Breast epithelium (tissue), 4 donors: ENCODE data around the gene DUOX2. TPM values are rescaled to one million over a fixed set of nuclear protein-coding genes. Genes with fewer than 3 reads are reported as not detected.
"Not testable (repeated sequence)": the region's sequence is repeated elsewhere in the genome, so short reads cannot be mapped to it uniquely, and the experiment has no call there.

Experiments
- DNase-seq, 2 donors: peaks; one replicate each; pipeline ENCODE4 v3.0.0-alpha.2; 2019; ENCODE audit warnings: low spot score in 2 of 2
- H3K27ac ChIP-seq, 2 donors: fragments of 200-600 bp; sonication (generic) in 1 of 2; one replicate each; pipeline ENCODE4 v1.5.1; 2016 to 2019; ENCODE audit warnings: mild to moderate bottlenecking in 1 of 2
- H3K27me3 ChIP-seq, 2 donors: fragments of 200-600 bp; sonication (generic) in 1 of 2; one replicate each; pipeline versions ENCODE4 v1.5.1 to v1.6.0; 2017 to 2019; ENCODE audit warnings: control low read depth in 1 of 2, mild to moderate bottlenecking in 1 of 2
- H3K36me3 ChIP-seq: fragments of 200-600 bp; one replicate; pipeline ENCODE4 v1.5.1; 2019
- H3K4me1 ChIP-seq, 2 donors: fragments of 200-600 bp; sonication (generic); one replicate each; pipeline ENCODE4 v1.5.1; 2016 to 2019; ENCODE audit warnings: control low read depth in 1 of 2
- H3K4me3 ChIP-seq, 3 donors: fragments of 200-600 bp; sonication (generic); 1 replicate in 2 of 3; 2 replicates in 1 of 3; pipeline ENCODE4 v1.5.1; 2016 to 2019; ENCODE audit warnings: mild to moderate bottlenecking in 3 of 3, moderate library complexity in 2 of 3
- H3K9me3 ChIP-seq, 2 donors: fragments of 200-600 bp; sonication (generic) in 1 of 2; one replicate each; pipeline ENCODE4 v1.5.1; 2016 to 2019; ENCODE audit warnings: control low read depth in 1 of 2
- CTCF ChIP-seq, 3 donors: fragments of 450-650 bp; IDR thresholded peaks; one replicate each; pipeline ENCODE4 v1.5.1; 2016 to 2017; ENCODE audit warnings: antibody characterized with exemption in 3 of 3, mild to moderate bottlenecking in 3 of 3, moderate library complexity in 3 of 3
- POLR2A ChIP-seq: fragments of 450-650 bp; IDR thresholded peaks from one replicate; pipeline ENCODE4 v1.6.1; 2016; ENCODE audit warnings: antibody characterized with exemption, mild to moderate bottlenecking, moderate library complexity
- POLR2AphosphoS5 ChIP-seq, 3 donors: sonication (generic); formaldehyde crosslinking; IDR thresholded peaks; one replicate each; pipeline ENCODE4 v1.6.1; 2017; ENCODE audit warnings: antibody characterized with exemption in 3 of 3
- intact Hi-C: fragments of 100-400 bp; cut with DNase I; formaldehyde crosslinking; loops from one replicate; pipeline ENCODE4 v1.15.1; 2023; ENCODE audit warnings: low total_unique reads
- total RNA-seq, 3 donors: library from RNA; depleted of rRNA; stranded (reverse); fragments of >200 nt; gene quantifications; one replicate each; pipeline ENCODE4 v1.1.0, GENCODE V29; 2016

DUOX2 gene
- total RNA-seq, 3 donors from 2014 or later = 0.15 to 0.98 (median 0.16) TPM

DNA sequence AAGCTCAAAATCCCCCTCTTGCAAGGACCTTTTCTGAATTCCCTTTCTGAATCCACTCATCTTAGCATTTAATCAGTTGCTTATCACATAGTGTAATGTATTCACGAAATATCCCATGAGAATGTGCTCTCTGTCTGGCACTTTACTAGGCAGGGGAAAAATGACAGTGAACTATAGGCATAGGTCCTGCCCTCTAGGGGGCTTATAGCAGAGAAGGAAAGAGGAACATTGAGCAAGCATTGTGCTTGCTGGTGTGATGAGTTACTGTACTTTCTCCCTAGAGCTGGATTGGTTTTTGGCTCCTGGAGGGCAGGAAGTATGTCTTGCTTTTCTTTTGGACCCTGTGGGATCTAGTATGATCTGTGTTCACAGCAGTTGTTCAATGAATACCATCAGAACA lies 26.5 kb downstream of the DUOX2 start:
- intact Hi-C loops = no loop called here
- no peak overlapping the region for H3K27ac ChIP-seq
- H3K36me3 ChIP-seq = no peaks in the 10 kb centered on the region
- TF ChIP-seq POLR2AphosphoS5 (IDR thresholded peaks at IDR 0.05) (no peak), POLR2A (no peak), CTCF (IDR thresholded peaks at IDR 0.05) (no peak)
- H3K27me3 ChIP-seq = peaks cover 0 to 4% of the 10 kb centered on the region in 2 donors
- no peaks in the 10 kb centered on the region for H3K4me1 ChIP-seq
- no peak for DNase-seq
- no peaks in the 10 kb centered on the region for H3K9me3 ChIP-seq
- no peak overlapping the region for H3K4me3 ChIP-seq

DNA sequence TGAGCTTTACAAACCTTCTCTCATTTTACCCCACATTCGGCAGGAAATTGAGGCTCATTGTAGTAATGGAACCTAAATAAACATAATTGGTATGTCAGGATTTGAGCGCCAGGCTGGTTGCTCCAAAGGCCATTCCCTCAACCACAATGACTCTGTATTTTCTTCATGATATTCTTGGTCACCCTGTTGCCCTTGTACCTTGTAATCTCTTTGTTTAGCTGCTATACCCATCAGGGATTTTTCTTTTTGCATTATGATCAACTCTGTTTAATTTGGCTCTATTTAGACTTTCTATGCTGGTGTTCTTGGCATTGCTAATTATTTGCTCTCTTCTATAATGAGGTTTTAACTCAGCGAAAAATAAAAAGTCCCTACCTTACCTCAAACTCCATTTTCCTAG lies 29.8 kb downstream of the DUOX2 start:
- DNase-seq = no peak
- H3K9me3 ChIP-seq = no peaks in the 10 kb centered on the region
- TF ChIP-seq CTCF (IDR thresholded peaks at IDR 0.05) (no peak), POLR2AphosphoS5 (IDR thresholded peaks at IDR 0.05) (no peak), POLR2A (no peak)

GRCh38 chr15:45083223-45083622 lies 30.7 kb downstream of the DUOX2 start:
- TF ChIP-seq POLR2A = no peak
- no peak for TF ChIP-seq POLR2AphosphoS5 (IDR thresholded peaks at IDR 0.05)
- no peak for TF ChIP-seq CTCF (IDR thresholded peaks at IDR 0.05)
- no peak overlapping the region for H3K27ac ChIP-seq
- H3K4me1 ChIP-seq = no peaks in the 10 kb centered on the region
- H3K27me3 ChIP-seq = no peaks in the 10 kb centered on the region
- H3K4me3 ChIP-seq = no peak overlapping the region
- DNase-seq = no peak
- intact Hi-C loops = no loop called here
- no peaks in the 10 kb centered on the region for H3K36me3 ChIP-seq
- no peaks in the 10 kb centered on the region for H3K9me3 ChIP-seq

More for the DNA sequence above, 29.8 kb downstream of the DUOX2 start:
- Histone ChIP-seq H3K27me3 (no peaks in the 10 kb centered on the region), H3K4me3 (no peak overlapping the region), H3K4me1 (no peaks in the 10 kb centered on the region), H3K27ac (no peak overlapping the region), H3K36me3 (no peaks in the 10 kb centered on the region)
- intact Hi-C loops = no loop called here

DNA sequence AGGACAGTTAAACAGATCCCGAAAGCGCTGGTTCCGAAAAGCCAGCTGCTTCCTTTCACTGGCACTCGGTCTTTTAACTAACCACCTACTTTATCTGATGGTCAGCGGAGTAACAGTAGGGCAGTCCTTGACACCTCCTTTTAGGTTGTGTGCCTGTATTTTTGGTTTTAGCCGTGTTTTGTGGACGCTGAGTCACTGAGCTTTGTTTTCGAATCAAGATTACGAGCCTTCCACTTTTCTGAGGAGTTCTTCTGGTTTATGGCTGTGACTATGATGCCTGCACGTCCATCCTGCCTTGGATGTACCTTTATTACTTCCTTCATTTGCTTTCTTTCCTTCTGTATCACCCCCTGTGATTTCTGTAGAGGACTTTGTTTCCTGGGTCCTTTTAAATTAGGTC lies 31.6 kb downstream of the DUOX2 start:
- H3K9me3 ChIP-seq, intact Hi-C loops, DNase-seq, H3K27me3 ChIP-seq, H3K36me3 ChIP-seq, H3K4me1 ChIP-seq, H3K27ac ChIP-seq, H3K4me3 ChIP-seq: not testable (repeated sequence)

- not testable (repeated sequence) for H3K27ac ChIP-seq
Measured at GRCh38 chr15:45080593-45080992, 33.4 kb downstream of the DUOX2 start.

DNA sequence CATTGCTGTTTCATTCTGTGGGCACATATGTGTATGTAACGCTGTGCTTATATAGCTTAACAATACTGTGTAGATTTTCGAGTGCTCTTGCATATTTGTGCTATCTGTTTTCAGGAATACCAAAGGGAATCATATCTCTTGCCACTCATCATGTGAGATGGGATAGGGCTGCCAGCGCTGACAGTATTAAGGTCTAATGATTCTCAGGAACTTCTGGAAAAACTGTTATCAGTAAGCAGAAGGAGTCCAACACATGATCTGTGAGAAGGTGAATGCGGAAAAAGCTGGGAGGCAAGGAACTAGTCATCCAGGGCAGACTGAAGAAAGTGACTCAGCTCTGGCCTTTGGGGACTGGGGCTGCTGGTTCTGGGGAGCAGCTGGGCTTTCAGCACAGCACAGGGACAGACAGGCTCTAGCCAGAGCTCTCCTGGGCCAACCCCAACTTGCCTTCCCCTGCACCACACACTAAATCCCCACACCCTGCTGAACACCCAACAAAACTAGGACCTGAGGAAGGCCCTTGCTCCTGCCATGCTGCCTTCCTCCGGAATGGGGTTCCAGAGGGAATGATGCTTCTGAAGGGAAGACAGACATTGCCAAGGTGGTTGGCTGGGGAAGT lies 34.2 kb downstream of the DUOX2 start:
- intact Hi-C loops, H3K27me3 ChIP-seq, DNase-seq, H3K4me3 ChIP-seq, H3K36me3 ChIP-seq, H3K27ac ChIP-seq, H3K4me1 ChIP-seq, H3K9me3 ChIP-seq: not testable (repeated sequence)

More at GRCh38 chr15:45080593-45080992, 33.4 kb downstream of the DUOX2 start:
- H3K9me3 ChIP-seq, DNase-seq, H3K4me3 ChIP-seq, intact Hi-C loops, H3K36me3 ChIP-seq, H3K27me3 ChIP-seq, H3K4me1 ChIP-seq: not testable (repeated sequence)

DNA sequence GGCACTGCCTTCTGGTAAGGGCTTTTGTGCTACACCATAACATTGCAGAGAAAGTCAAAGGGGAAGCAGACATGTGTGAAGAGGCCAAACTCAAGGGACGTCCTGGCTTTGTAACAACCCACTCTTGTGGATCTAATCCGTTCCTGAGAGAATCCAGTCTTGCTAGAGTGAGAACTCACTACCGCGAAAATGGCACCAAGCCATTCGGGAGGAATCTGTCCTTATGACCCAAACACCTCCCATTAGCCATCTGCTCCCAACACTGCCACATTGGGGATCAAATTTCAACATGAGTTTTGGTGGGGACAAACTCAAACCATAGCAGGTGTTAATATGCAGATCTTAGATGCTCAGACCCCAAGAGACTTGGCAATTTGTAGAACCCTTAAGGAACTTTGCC lies 34.8 kb downstream of the DUOX2 start:
- H3K4me1 ChIP-seq, intact Hi-C loops, H3K4me3 ChIP-seq, H3K36me3 ChIP-seq, H3K27me3 ChIP-seq, H3K27ac ChIP-seq, DNase-seq, H3K9me3 ChIP-seq: not testable (repeated sequence)

GRCh38 chr15:45077391-45077790 lies 36.6 kb downstream of the DUOX2 start:
- H3K4me1 ChIP-seq, H3K27ac ChIP-seq, H3K27me3 ChIP-seq, DNase-seq, intact Hi-C loops, H3K9me3 ChIP-seq, H3K4me3 ChIP-seq, H3K36me3 ChIP-seq: not testable (repeated sequence)

GRCh38 chr15:45075440-45076320 lies 38.3 kb downstream of the DUOX2 start:
- H3K9me3 ChIP-seq, H3K27ac ChIP-seq, H3K4me3 ChIP-seq, H3K27me3 ChIP-seq, DNase-seq, H3K36me3 ChIP-seq, H3K4me1 ChIP-seq, intact Hi-C loops: not testable (repeated sequence)

DNA sequence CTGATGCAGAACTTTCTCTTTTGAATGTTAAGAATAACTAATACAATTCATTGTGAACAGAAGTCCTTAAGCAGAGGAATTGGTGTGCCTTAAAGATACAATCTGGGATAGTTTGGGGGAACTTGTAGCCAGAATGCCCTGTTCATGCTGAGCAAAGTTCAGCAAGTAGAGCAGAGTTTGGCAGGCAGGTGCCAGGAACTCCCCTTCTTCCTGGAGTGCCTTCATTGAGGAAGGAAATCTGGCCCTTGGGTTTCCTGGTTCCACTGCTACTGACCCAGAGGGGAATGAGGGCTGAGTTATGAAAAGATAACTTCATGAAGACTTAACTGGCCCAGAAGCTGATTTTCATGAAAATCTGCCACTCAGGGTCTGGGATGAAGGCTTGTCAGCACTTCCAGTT lies 40.4 kb downstream of the DUOX2 start:
- H3K36me3 ChIP-seq, H3K9me3 ChIP-seq, H3K4me1 ChIP-seq, intact Hi-C loops, DNase-seq, H3K27ac ChIP-seq, H3K4me3 ChIP-seq, H3K27me3 ChIP-seq: not testable (repeated sequence)
